H9 (cell line): ENCODE measurements around the gene TRAFD1. TPM values are rescaled to one million over a fixed set of nuclear protein-coding genes. Genes with fewer than 3 reads are reported as not detected.
A peak's percentile ranks its signal among the peaks of the same experiment; 100 is the strongest.

ENCODE experiments used
- DNase-seq: peaks from one replicate; pipeline ENCODE4 v3.0.0-alpha.2; 2017
- H2AFZ ChIP-seq: one replicate; pipeline ENCODE4 v1.6.1; 2013; ENCODE audit warnings: mild to moderate bottlenecking, low read length, control low read depth, moderate library complexity
- H2AK5ac ChIP-seq: 2 replicates; pipeline ENCODE4 v1.6.1; 2013; ENCODE audit warnings: low read length, control low read depth, mixed read lengths; ENCODE audit not compliant: insufficient read length
- H2BK120ac ChIP-seq: one replicate; pipeline ENCODE4 v1.6.1; 2013; ENCODE audit warnings: low read depth, mild to moderate bottlenecking, low read length, control low read depth, inconsistent platforms; ENCODE audit not compliant: poor library complexity, severe bottlenecking
- H2BK12ac ChIP-seq: 2 replicates; pipeline ENCODE4 v1.6.1; 2013; ENCODE audit warnings: low read length, control low read depth, mixed read lengths, low read depth; ENCODE audit not compliant: insufficient read length
- H2BK15ac ChIP-seq: 2 replicates; pipeline ENCODE4 v1.6.1; 2013; ENCODE audit warnings: low read depth, low read length, control low read depth
- H2BK20ac ChIP-seq: one replicate; pipeline ENCODE4 v1.6.1; 2013; ENCODE audit warnings: low read depth, mild to moderate bottlenecking, low read length, control low read depth, inconsistent platforms; ENCODE audit not compliant: poor library complexity, severe bottlenecking
- H2BK5ac ChIP-seq: 2 replicates; pipeline ENCODE4 v1.6.1; 2013; ENCODE audit warnings: low read length, control low read depth, mixed read lengths; ENCODE audit not compliant: insufficient read length
- H3K14ac ChIP-seq: 2 replicates; pipeline ENCODE4 v1.6.1; 2013; ENCODE audit warnings: low read length, control low read depth; ENCODE audit not compliant: insufficient read depth
- H3K18ac ChIP-seq: 2 replicates; pipeline ENCODE4 v1.6.1; 2013; ENCODE audit warnings: low read depth, mild to moderate bottlenecking, mixed read lengths, low read length, control low read depth; ENCODE audit not compliant: insufficient read length
- H3K23ac ChIP-seq: 2 replicates; pipeline ENCODE4 v1.6.1; 2013; ENCODE audit warnings: low read length, control low read depth, mixed read lengths, low read depth; ENCODE audit not compliant: insufficient read length
- H3K23me2 ChIP-seq: 2 replicates; pipeline ENCODE4 v1.6.1; 2013; ENCODE audit warnings: low read depth, mild to moderate bottlenecking, mixed read lengths, low read length, control low read depth; ENCODE audit not compliant: insufficient read length, poor library complexity, severe bottlenecking
- H3K27ac ChIP-seq: 2 replicates; pipeline ENCODE4 v1.5.1; 2013; ENCODE audit warnings: low read length, control low read depth, mixed read lengths, low read depth; ENCODE audit not compliant: insufficient read length
- H3K27me3 ChIP-seq: 2 replicates; pipeline ENCODE4 v1.6.1; 2013; ENCODE audit warnings: low read length, control low read depth, inconsistent platforms; ENCODE audit not compliant: insufficient read depth
- H3K4ac ChIP-seq: 2 replicates; pipeline ENCODE4 v1.6.1; 2013; ENCODE audit warnings: low read depth, mild to moderate bottlenecking, control low read depth, inconsistent platforms, low read length, moderate library complexity
- H3K4me1 ChIP-seq: 2 replicates; pipeline ENCODE4 v1.6.1; 2013; ENCODE audit warnings: low read length, control low read depth, inconsistent platforms; ENCODE audit not compliant: insufficient read depth
- H3K4me2 ChIP-seq: 2 replicates; pipeline ENCODE4 v1.6.1; 2013; ENCODE audit warnings: low read length, control low read depth, mixed read lengths; ENCODE audit not compliant: insufficient read length, insufficient read depth
- H3K56ac ChIP-seq: 2 replicates; pipeline ENCODE4 v1.6.1; 2013; ENCODE audit warnings: low read depth, mild to moderate bottlenecking, mixed read lengths, low read length, control low read depth; ENCODE audit not compliant: insufficient read length
- H3K79me1 ChIP-seq: 2 replicates; pipeline ENCODE4 v1.6.1; 2013; ENCODE audit warnings: low read depth, mild to moderate bottlenecking, moderate library complexity, low read length, control low read depth, inconsistent platforms; ENCODE audit not compliant: insufficient read depth, poor library complexity, severe bottlenecking
- H3K79me2 ChIP-seq: 2 replicates; pipeline ENCODE4 v1.6.1; 2013; ENCODE audit warnings: low read length, control low read depth, inconsistent platforms; ENCODE audit not compliant: insufficient read depth
- H3K9ac ChIP-seq: 2 replicates; pipeline ENCODE4 v1.6.1; 2013; ENCODE audit warnings: low read length, control low read depth, mixed read lengths; ENCODE audit not compliant: insufficient read length; ENCODE audit errors: extremely low read depth
- H3K9me3 ChIP-seq: one replicate; pipeline ENCODE4 v1.6.1; 2013; ENCODE audit warnings: low read depth, low read length, inconsistent platforms; ENCODE audit not compliant: control insufficient read depth
- H3T11ph ChIP-seq: one replicate; pipeline ENCODE4 v1.6.1; 2013; ENCODE audit warnings: mild to moderate bottlenecking, low read length, control low read depth, inconsistent platforms
- H4K20me1 ChIP-seq: one replicate; pipeline ENCODE4 v1.6.1; 2013; ENCODE audit not compliant: control insufficient read depth, insufficient read length, insufficient read depth
- H4K5ac ChIP-seq: 2 replicates; pipeline ENCODE4 v1.6.1; 2013; ENCODE audit warnings: low read depth, mild to moderate bottlenecking, mixed read lengths, low read length, control low read depth; ENCODE audit not compliant: insufficient read length
- H4K8ac ChIP-seq: replicated peaks from 2 replicates; pipeline ENCODE4 v1.6.1; 2013; ENCODE audit warnings: low read length, control low read depth, mixed read lengths, low read depth; ENCODE audit not compliant: insufficient read length
- H4K91ac ChIP-seq: 2 replicates; pipeline ENCODE4 v1.6.1; 2013; ENCODE audit warnings: low read depth, mild to moderate bottlenecking, moderate library complexity, mixed read lengths, low read length, control low read depth; ENCODE audit not compliant: insufficient read length
- H3K27ac Mint-ChIP-seq, 3 experiments: 2 replicates in 2 of 3; 3 replicates in 1 of 3; pipeline ENCODE4 v1.8.0; 2020 to 2021; ENCODE audit warnings: mixed read lengths in 3 of 3, mild to moderate bottlenecking in 1 of 3, moderate library complexity in 1 of 3
- H3K27me3 Mint-ChIP-seq: 2 replicates; pipeline ENCODE4 v1.8.0; 2021; ENCODE audit warnings: low read depth, mild to moderate bottlenecking, moderate library complexity, mixed read lengths
- H3K36me3 Mint-ChIP-seq, 3 experiments: 2 replicates in 2 of 3; 3 replicates in 1 of 3; pipeline ENCODE4 v1.8.0; 2020 to 2021; ENCODE audit warnings: low read depth in 3 of 3, mixed read lengths in 3 of 3; ENCODE audit not compliant: insufficient read depth in 1 of 3
- H3K4me1 Mint-ChIP-seq, 2 experiments: 2 replicates each; pipeline ENCODE4 v1.8.0; 2020; ENCODE audit warnings: mixed read lengths in 2 of 2
- H3K4me3 Mint-ChIP-seq, 2 experiments: 2 replicates in 1 of 2; 3 replicates in 1 of 2; pipeline ENCODE4 v1.8.0; 2020 to 2021; ENCODE audit warnings: mild to moderate bottlenecking in 2 of 2, mixed read lengths in 2 of 2, moderate library complexity in 1 of 2
- H3K9me3 Mint-ChIP-seq, 2 experiments: 2 replicates in 1 of 2; 3 replicates in 1 of 2; pipeline ENCODE4 v1.8.0; 2020; ENCODE audit warnings: mild to moderate bottlenecking in 2 of 2, mixed read lengths in 2 of 2, moderate library complexity in 1 of 2
- CTCF ChIP-seq: fragments of 200-600 bp; sonication (generic); conservative IDR thresholded peaks from 3 replicates; pipeline ENCODE4 v1.8.0; 2021; ENCODE audit warnings: antibody characterized with exemption, mild to moderate bottlenecking
- WGBS: extraction: QIAGEN DNeasy Blood & Tissue Kit; methylation state at CpG from one replicate; pipeline ENCODE4 v1.1.7; 2013; ENCODE audit warnings: missing lambda C conversion rate, low lambda C conversion rate, mixed read lengths; ENCODE audit not compliant: insufficient read length; ENCODE audit errors: extremely low coverage; 5-methylcytosine and 5-hydroxymethylcytosine counted together
- total RNA-seq: library from RNA; stranded (reverse); gene quantifications from 2 replicates; pipeline ENCODE4 v1.2.1, GENCODE V29; 2021

Gene TRAFD1
- total RNA-seq, 1 experiment from 2014 or later, result 32.0 TPM

DNA sequence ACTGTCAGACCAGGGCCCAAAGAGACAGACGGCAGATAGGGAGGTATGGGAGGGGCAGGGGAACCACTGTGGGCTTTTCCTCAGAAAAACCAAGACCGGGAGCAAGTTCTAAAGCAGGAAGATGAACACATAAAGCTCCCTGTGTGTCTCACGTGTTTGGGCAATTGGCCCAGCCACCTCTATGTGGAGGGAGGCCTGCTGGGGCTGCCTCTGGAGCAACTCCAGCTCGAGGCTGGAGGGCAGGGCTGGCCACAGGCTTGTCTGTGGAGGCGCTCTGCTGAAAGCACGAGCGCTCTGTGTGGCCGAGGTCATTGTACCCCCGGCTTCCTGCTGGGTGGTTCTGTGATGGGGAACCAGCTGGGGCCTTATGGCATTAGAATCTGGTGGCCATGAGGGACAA is 36.4 kb downstream of the TRAFD1 start:
- H3K18ac ChIP-seq, result no peak overlapping the region
- H2BK15ac ChIP-seq, result no peak overlapping the region
- H3K23ac ChIP-seq, result no peak overlapping the region
- Mint-ChIP-seq H3K4me3 (no peak overlapping the region), H3K9me3 (peaks cover 8 to 14% of the 10 kb centered on the region in 2 experiments), H3K27me3 (peaks cover 1% of the 10 kb centered on the region; the same call in 1 of the 2 replicates), H3K4me1 (no peaks in the 10 kb centered on the region), H3K36me3 (peaks cover 43 to 61% (median 56%) of the 10 kb centered on the region in 3 experiments), H3K27ac (peak overlapping the region in 1 of 3 experiments; percentile 25; a peak in 1 of 7 replicates)
- no peak overlapping the region for H2AFZ ChIP-seq
- H3K4me1 ChIP-seq, result no peaks in the 10 kb centered on the region
- no peaks in the 10 kb centered on the region for H3K9me3 ChIP-seq
- no peak overlapping the region for H3T11ph ChIP-seq
- no peak overlapping the region for H2AK5ac ChIP-seq
- H2BK20ac ChIP-seq, result no peak overlapping the region
- H3K56ac ChIP-seq, result no peak overlapping the region
- H4K8ac ChIP-seq, result no peak overlapping the region
- H3K4ac ChIP-seq, result no peak overlapping the region
- H2BK12ac ChIP-seq, result no peak overlapping the region
- no peak overlapping the region for H3K27ac ChIP-seq
- DNase-seq, result no peak
- H3K79me2 ChIP-seq, result no peaks in the 10 kb centered on the region
- peaks cover 4% of the 10 kb centered on the region for H4K20me1 ChIP-seq
- H4K91ac ChIP-seq, result no peak overlapping the region
- no peaks in the 10 kb centered on the region for H3K23me2 ChIP-seq
- WGBS, result no CpG with 5 or more reads among the region's 9 CpGs
- no peak overlapping the region for H3K4me2 ChIP-seq
- H2BK120ac ChIP-seq, result no peak overlapping the region
- no peak overlapping the region for H3K14ac ChIP-seq
- no peak overlapping the region for H3K9ac ChIP-seq
- no peaks in the 10 kb centered on the region for H3K27me3 ChIP-seq
- no peak overlapping the region for H4K5ac ChIP-seq
- H2BK5ac ChIP-seq, result no peak overlapping the region
- TF ChIP-seq CTCF, result no peak
- H3K79me1 ChIP-seq, result no peaks in the 10 kb centered on the region
